RPMI7951 (cell line): ENCODE results near the gene GLRX5. TPM values are rescaled to one million over a fixed set of nuclear protein-coding genes. Genes with fewer than 3 reads are reported as not detected.
A peak's percentile ranks its signal among the peaks of the same experiment; 100 is the strongest.
"Not testable (repeated sequence)": the region's sequence is repeated elsewhere in the genome, so short reads cannot be mapped to it uniquely, and the experiment has no call there.

Experiments
- DNase-seq: peaks from one replicate; pipeline ENCODE4 v3.0.0-alpha.2; 2012; ENCODE audit warnings: low read depth
- total RNA-seq: library from RNA; depleted of rRNA; stranded (reverse); fragments of >200 nt; shearing (Covaris generic); gene quantifications from 2 replicates; pipeline ENCODE4 v1.2.3, GENCODE V29; 2014

Gene GLRX5
- total RNA-seq, 1 experiment from 2014 or later = 65.4 TPM

- DNase-seq = peak; percentile 34
Observed at GRCh38 chr14:95498622-95499353, 36.1 kb upstream of the GLRX5 start.

DNA sequence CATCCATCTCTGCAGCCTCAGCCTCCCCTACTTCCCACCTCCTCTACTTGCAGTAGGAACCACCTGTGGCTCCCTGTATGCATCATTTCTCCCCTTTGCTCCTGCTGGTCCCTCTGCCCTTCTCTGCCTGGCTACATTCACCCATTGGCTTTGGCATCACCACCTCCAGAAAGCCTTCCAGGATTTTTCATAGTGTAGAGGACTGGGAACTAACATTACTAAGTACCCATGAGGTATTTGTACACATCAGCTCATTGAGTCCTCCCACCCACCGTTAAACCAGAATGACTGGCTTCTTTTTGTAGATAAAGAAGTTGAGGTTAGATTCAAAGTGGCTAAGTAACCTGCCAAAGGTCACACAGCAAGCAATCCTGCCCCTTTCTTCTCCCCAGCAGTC is 35.5 kb upstream of the GLRX5 start:
- DNase-seq = no peak

GRCh38 chr14:95500201-95500681 is 34.6 kb upstream of the GLRX5 start:
- DNase-seq = no peak

GRCh38 chr14:95500772-95501401 is 34.0 kb upstream of the GLRX5 start:
- DNase-seq = peak; percentile 84

GRCh38 chr14:95502381-95502950 is 32.4 kb upstream of the GLRX5 start:
- no peak for DNase-seq

DNA sequence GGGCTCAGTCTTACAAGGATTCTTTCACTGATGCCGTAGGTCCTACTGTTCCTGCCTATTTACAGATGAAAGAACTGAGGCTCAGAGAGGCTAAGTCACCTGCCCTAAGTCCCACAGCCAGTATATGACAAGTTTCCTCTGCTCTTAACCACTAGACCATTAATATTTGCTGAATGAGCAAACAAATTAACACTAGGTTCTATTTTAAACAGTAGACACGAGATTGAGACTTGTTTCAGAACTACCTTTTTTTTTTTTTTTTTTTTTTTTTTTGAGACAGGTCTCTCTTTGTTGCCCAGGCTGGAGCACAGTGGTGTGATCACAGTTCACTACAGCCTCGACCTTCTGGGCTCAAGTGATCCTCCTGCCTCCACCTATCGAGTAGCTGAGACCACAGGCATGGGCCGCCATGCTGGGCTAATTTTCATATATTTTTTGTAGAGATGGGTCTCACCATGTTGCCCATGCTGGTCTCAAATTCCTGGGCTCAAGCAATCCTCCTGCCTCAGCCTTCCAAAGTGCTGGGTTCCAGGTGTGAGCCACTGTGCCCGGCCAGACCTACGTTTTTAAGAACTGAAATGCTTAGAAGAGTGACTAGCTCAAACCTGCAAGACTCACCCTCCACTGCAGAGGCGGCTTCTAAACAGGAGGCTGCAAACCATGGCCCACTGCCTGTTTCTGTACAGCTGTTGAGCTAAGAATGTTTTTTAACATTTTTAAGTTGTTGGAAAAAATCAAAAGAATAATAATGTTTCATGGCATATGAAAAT is 31.3 kb upstream of the GLRX5 start:
- DNase-seq = no peak

DNA sequence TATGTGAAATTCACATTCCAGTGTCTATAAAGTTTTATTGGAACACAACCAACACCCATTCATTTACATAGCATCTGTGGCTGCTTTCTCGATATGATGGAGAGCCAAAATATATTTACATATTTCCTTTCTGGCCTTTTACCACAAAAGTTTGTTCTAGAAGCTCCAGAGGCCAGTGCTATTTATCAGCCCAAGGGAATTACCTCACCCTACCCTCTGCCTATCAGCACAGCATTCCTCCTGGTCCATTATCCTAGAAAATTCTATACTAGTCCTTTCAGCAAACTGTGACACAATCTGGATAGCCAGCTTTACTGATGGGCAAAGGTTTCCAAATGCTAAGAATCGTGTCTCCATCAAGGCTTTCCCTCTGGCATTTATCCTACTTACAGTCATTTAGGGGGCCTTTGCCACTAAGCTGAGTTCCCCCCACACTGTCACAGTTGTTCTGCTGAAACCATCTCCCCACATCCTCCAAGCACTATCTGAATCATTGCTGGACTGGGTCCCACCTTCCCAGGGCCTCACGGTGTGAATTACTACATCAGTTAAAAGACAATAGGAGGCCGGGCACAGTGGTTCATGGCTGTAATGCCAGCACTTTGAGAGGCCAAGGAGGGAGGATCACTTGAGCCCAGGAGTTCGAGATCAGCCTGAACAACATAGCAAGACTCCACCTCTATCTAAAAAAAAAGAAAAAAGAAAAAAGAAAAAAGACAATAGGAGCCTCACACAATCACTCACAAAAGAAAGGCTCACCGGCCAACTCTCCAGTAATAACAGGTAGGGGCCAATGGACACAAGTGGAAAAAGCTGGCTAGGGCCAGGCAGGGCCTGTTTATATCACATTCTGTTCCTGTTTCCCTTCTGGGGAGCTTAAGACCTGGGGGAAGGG is 30.5 kb upstream of the GLRX5 start:
- peak; percentile 71 for DNase-seq

GRCh38 chr14:95505030-95505589 is 29.7 kb upstream of the GLRX5 start:
- DNase-seq = no peak

GRCh38 chr14:95507174-95507573 is 27.7 kb upstream of the GLRX5 start:
- peak; percentile 99 for DNase-seq

GRCh38 chr14:95507701-95508103 is 27.1 kb upstream of the GLRX5 start:
- DNase-seq = peak; percentile 98

- DNase-seq = no peak
Observed at GRCh38 chr14:95508377-95508776, 26.5 kb upstream of the GLRX5 start.

DNA sequence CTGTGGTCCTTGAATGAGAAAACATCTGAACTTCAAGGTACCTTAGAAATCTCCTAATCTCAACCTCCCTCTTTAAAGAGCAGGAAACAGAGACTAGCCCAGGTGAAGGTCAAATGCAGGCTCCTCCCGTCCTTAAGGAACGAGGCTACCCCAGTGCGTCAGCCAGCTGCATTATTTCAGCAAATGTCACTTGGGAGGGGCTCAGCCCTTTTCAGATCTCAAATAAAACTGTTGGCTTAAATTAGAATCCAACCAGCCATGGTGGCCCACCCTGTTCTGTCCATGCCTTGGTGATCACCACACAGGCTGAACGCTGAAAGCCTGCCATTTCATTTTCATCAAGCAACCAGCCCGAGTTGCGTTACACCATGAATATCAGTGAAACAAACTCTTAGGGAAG is 25.4 kb upstream of the GLRX5 start:
- DNase-seq = no peak

DNA sequence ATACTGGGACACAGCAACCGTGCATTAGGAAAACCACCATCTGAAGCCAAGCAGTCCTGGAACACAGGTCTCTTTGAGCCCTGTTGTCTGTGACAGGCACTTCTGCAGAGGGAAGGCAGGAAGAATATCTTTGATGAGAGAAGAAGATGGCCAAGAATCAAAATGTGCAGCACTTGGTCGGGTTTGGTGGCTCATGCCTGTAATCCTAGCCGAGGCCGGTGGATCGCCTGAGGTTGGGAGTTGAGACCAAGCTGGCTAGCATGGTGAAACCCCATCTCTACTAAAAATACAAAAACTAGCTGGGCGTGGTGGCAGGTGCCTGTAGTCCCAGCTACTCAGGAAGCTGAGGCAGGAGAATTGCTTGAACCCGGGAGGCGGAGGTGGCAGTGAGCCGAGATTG is 24.5 kb upstream of the GLRX5 start:
- not testable (repeated sequence) for DNase-seq

- no peak for DNase-seq
Observed at GRCh38 chr14:95510804-95511203, 24.0 kb upstream of the GLRX5 start.

GRCh38 chr14:95511687-95512086 is 23.2 kb upstream of the GLRX5 start:
- no peak for DNase-seq

- no peak for DNase-seq
Observed at GRCh38 chr14:95513291-95513690, 21.6 kb upstream of the GLRX5 start.

GRCh38 chr14:95514131-95515079 is 20.4 kb upstream of the GLRX5 start:
- DNase-seq = no peak

- peak; percentile 85 for DNase-seq
Observed at GRCh38 chr14:95515080-95515489, 19.8 kb upstream of the GLRX5 start.
